GM19023 (cell line): ENCODE results near the gene SAP130.
"Not testable (repeated sequence)": the region's sequence is repeated elsewhere in the genome, so short reads cannot be mapped to it uniquely, and the experiment has no call there.

ENCODE experiments used
- ATAC-seq: cut with Tn5 transposase; IDR thresholded peaks from one replicate; pipeline ENCODE4 v1.9.1; 2021; ENCODE audit warnings: mild to moderate bottlenecking, moderate library complexity; ENCODE audit not compliant: unreplicated experiment

SAP130 gene

GRCh38 chr2:127953849-127954248, 74.0 kb downstream of the SAP130 start:
- ATAC-seq, result no peak

GRCh38 chr2:127953128-127953718, 74.6 kb downstream of the SAP130 start:
- ATAC-seq, result no peak

DNA sequence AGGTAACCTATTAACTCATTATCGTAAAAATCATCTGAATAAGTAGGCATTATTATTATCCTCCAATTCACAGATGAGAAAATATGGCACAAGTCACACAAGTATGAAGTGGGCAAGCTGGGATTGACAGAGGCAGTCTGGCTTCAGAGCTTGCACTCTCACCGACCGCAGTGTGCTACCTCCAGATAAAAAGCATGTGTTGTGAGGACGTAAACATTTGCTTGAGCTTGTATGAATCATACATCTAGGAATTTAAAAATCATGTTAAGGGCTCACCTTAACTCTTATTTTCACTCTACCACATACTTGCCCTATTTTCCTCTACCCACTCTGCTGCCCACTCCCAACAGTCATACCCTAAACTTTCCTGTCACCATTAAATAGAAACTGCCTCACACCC, 76.8 kb downstream of the SAP130 start:
- no peak for ATAC-seq

- no peak for ATAC-seq
Observed at GRCh38 chr2:127950264-127950663, 77.6 kb downstream of the SAP130 start.

- no peak for ATAC-seq
Observed at GRCh38 chr2:127945281-127945680, 82.6 kb downstream of the SAP130 start.

DNA sequence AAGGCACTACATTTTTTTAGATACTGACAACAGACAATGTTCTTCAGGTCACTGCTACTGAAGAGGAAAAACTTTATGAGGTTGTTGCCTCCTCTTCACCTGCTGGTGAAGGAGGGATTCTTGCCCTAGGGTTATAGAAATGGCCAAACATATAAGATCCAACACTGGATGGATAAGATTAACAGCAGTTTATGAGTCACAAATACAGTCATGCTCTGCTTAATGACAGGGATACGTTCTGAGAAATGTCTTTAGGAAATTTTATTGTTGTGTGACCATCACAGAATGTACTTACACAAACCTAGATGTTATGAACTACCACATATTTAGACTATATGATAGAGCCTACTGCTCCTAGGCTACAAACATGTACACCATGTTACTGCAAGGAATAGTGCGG, 84.7 kb downstream of the SAP130 start:
- no peak for ATAC-seq

GRCh38 chr2:127942002-127942401, 85.9 kb downstream of the SAP130 start:
- ATAC-seq, result no peak

DNA sequence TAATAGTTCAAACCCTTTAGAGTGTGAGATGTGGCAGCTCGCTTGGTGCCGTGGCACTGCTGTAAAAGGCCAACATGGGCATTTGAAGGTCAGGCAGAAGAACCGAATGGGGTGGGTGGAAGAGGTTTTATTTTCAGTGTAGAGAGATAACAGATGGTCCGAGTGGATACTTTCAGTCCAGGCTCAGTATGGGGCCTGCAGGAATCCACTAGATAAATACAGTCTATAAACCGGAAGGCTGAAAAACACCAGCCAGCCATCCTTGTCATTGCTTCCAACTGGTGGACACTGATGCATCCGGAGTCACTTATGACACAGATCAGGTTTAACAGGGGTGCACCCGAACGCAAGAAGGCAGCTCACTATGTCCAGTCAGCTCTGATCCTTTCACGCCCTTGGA, 86.4 kb downstream of the SAP130 start:
- ATAC-seq, result no peak

DNA sequence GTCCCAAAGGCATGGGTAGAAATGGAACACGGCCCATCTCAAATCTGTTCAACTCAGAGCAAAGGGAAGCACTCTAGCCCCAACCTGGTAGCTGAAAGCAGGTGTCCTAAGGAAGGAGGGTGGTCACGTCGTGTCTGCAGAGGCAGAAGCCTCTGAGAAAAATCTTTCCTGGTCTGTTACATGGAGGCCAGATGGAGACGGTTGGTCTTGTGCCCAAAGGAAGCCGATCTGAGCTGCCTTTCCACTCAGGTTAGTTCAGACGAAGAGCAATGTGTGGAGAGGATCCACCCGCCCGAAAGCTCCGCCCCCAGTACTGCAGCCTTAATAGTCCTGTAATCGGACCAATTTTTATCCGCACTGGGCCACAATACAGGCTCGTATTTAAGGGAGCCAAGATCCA, 87.2 kb downstream of the SAP130 start:
- ATAC-seq, result no peak

DNA sequence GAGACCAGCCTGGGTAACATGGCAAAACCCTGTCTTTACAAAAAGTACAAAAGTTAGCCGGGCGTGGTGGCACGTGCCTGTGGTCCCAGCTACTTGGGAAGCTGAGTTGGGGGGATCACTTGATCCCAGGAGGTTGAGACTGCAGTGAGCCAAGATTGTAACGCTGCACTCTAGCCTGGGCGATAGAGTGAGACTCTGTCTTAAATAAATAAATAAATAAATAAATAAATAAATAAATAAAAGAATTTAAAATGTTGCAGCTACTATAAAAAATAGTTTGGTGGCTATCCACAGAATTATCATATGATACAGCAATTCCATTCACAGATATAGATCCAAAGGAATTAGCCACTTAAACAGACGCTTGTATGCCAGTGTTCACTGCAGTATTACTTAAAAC, 92.5 kb downstream of the SAP130 start:
- no peak for ATAC-seq

DNA sequence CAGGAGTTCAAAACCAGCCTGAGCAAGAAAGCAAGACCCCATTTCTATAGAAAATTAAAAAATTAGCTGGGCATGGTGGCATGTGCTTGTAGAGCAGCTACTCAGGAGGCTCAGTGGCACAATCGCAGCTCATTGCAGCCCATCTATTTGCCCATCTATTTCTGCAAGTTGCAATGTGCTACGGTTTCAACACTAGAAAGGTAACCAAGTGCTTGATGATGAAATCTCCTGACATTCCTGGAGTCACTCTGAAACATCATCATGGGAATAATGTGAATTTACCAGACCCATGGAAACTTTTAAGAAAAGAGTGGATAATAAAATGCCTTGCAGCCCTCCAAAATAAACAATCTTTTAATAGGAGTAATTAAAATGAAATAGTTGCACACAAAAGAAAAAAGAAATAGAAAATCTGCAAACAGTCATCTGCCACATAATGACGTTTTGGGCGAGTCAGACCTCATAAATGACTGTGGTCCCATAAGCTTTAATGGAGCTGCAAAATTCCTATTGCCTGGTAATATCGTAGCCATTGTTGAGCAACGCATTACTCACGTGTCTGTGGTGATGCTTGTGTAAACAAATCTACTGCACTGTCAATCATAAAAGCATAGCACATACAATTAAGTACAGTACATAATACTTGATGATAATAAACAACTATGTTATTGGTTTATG, 95.5 kb downstream of the SAP130 start:
- ATAC-seq, result no peak

- ATAC-seq, result no peak
Observed at GRCh38 chr2:127929449-127929848, 98.4 kb downstream of the SAP130 start.

- ATAC-seq, result no peak
Observed at GRCh38 chr2:127927384-127927783, 100.5 kb downstream of the SAP130 start.

GRCh38 chr2:127917916-127918315, 109.9 kb downstream of the SAP130 start:
- ATAC-seq, result no peak

- no peak for ATAC-seq
Observed at GRCh38 chr2:127913808-127914457, 113.9 kb downstream of the SAP130 start.

DNA sequence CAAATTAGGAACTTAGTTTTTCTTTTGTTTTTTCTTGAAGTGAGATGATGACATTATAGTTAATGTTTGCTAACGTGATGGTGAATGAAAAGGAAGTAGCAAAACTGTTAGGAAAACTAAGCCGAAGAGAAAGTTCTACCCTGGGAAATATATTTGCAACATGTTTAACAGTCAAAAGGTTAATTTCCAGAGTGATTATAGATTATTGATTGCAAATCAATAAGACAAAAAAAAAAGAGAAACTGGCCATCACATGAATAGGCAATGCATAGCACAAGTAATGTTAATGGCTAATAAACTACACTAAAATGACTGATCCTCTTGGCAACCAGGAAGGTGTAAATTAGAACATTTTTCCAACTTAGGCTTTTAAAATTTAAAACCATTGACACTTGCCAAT, 116.1 kb downstream of the SAP130 start:
- no peak for ATAC-seq

GRCh38 chr2:127910415-127910814, 117.4 kb downstream of the SAP130 start:
- ATAC-seq, result no peak

- no peak for ATAC-seq
Observed at GRCh38 chr2:127909019-127909418, 118.8 kb downstream of the SAP130 start.

- ATAC-seq, result not testable (repeated sequence)
Observed at GRCh38 chr2:127907733-127908400, 120.0 kb downstream of the SAP130 start.

DNA sequence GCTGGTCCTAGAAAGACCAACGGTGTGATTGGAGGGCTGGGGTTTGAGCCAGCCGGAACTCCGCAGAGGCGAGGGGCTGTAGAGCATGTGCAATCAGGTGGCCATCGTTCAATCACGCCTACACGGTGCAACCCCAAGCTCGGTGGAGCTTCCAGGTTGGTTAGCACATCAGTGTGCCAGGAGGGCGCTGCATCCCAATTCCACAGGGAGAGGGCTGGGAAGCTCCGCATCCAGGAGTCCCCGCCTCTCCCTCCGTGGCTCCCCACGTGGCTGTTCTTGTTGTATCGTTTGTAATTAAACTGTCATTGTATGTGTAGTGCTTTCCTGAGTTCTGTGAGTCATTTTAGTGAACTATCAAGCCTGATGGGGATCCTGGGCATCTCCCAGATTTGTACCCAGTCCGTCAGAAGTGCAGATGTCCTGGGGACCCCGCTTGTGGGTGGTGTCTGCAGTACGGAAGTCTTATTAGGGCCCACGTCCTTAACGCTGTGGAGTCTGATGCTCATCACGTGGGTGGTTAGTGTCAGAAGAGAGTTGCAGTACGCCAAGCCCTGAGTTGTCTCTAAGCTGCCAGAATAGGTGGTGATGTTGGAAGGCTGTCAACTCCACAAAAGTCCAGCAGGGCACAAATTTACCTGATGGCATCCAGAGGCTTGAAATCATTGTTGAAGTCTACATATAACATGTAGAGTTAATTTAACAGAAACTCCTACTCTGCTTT, 121.5 kb downstream of the SAP130 start:
- no peak for ATAC-seq

- ATAC-seq, result no peak
Observed at GRCh38 chr2:127901339-127902056, 126.4 kb downstream of the SAP130 start.
